ENCODE measurements around the gene KIF16B.

DNA sequence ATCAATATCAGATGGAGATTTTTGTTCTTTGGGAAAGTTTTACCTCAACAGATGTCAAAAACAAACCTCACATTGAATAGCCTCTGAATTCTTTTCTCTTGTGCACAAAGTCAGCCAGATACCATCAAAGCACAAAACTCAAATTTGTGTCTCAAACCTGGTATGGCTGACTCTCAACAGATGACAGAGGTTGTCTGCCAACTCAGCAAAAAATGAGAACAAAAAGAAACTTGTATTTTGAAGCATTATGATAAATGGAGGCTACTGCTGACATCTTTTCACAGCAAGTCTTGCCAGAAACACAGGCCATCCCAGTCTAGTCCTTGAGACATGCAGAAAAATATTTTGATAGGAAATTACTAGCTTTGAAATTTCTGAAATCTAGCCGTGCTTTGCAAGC, 79.8 kb downstream of the KIF16B start:
- TF ChIP-seq, protein P1, sequence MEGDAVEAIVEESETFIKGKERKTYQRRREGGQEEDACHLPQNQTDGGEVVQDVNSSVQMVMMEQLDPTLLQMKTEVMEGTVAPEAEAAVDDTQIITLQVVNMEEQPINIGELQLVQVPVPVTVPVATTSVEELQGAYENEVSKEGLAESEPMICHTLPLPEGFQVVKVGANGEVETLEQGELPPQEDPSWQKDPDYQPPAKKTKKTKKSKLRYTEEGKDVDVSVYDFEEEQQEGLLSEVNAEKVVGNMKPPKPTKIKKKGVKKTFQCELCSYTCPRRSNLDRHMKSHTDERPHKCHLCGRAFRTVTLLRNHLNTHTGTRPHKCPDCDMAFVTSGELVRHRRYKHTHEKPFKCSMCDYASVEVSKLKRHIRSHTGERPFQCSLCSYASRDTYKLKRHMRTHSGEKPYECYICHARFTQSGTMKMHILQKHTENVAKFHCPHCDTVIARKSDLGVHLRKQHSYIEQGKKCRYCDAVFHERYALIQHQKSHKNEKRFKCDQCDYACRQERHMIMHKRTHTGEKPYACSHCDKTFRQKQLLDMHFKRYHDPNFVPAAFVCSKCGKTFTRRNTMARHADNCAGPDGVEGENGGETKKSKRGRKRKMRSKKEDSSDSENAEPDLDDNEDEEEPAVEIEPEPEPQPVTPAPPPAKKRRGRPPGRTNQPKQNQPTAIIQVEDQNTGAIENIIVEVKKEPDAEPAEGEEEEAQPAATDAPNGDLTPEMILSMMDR (IDR thresholded peaks at IDR 0.05) = no peak
- TF ChIP-seq POLR2A (IDR thresholded peaks at IDR 0.05) = no peak

Data from lower leg skin (tissue), 3 donors.